Activated CD8-positive, alpha-beta T cell treated with anti-CD3 and anti-CD28 coated beads for 36 hours (primary cell): Measurements from ENCODE around the gene SLN. TPM values are rescaled to one million over a fixed set of nuclear protein-coding genes. Genes with fewer than 3 reads are reported as not detected.

Source experiments
- ATAC-seq: fragments of 200-7000 bp; cut with Tn5 transposase; one replicate; pipeline ENCODE4 v1.10.0; 2021; ENCODE audit warnings: mild to moderate bottlenecking, moderate library complexity
- CTCF ChIA-PET: fragments of 350-600 bp; sonication (Branson Sonifier 250); formaldehyde crosslinking; loops from one replicate; lab custom pipeline; 2021; ENCODE audit warnings: antibody characterized with exemption; lab: Charles Lee
- POLR2A ChIA-PET: fragments of 350-600 bp; sonication (Branson Sonifier 250); formaldehyde crosslinking; loops from one replicate; lab custom pipeline; 2021; ENCODE audit warnings: antibody characterized with exemption; lab: Charles Lee
- DNase-seq: peaks from one replicate; pipeline ENCODE4 v3.0.0-alpha.2; 2020
- H3K27ac Mint-ChIP-seq: one replicate; pipeline ENCODE4 v1.8.0; 2021; ENCODE audit warnings: mild to moderate bottlenecking, mixed read lengths
- H3K27me3 Mint-ChIP-seq: one replicate; pipeline ENCODE4 v1.8.0; 2021; ENCODE audit warnings: mixed read lengths
- H3K36me3 Mint-ChIP-seq: one replicate; pipeline ENCODE4 v1.8.0; 2021; ENCODE audit warnings: low read depth, mixed read lengths
- H3K4me1 Mint-ChIP-seq: one replicate; pipeline ENCODE4 v1.8.0; 2021; ENCODE audit warnings: low read depth, mixed read lengths
- H3K4me3 Mint-ChIP-seq: one replicate; pipeline ENCODE4 v1.8.0; 2021; ENCODE audit warnings: mild to moderate bottlenecking, moderate library complexity, mixed read lengths
- H3K9me3 Mint-ChIP-seq: one replicate; pipeline ENCODE4 v1.8.0; 2021; ENCODE audit warnings: mixed read lengths
- intact Hi-C: fragments of 100-400 bp; cut with micrococcal nuclease; formaldehyde crosslinking; loops from one replicate; pipeline ENCODE4 v1.10.0; 2022
- total RNA-seq, 2 experiments: library from RNA; stranded (reverse); gene quantifications; one replicate each; pipeline ENCODE4 v1.2.3, GENCODE V29; 2021
- TF ChIP-seq, protein P1 (sequence below): fragments of 200-600 bp; IDR thresholded peaks from one replicate; pipeline ENCODE4 v1.8.0; 2022; ENCODE audit warnings: antibody characterized with exemption, mild to moderate bottlenecking

Gene SLN
- total RNA-seq, 2 experiments from 2014 or later = not detected

DNA sequence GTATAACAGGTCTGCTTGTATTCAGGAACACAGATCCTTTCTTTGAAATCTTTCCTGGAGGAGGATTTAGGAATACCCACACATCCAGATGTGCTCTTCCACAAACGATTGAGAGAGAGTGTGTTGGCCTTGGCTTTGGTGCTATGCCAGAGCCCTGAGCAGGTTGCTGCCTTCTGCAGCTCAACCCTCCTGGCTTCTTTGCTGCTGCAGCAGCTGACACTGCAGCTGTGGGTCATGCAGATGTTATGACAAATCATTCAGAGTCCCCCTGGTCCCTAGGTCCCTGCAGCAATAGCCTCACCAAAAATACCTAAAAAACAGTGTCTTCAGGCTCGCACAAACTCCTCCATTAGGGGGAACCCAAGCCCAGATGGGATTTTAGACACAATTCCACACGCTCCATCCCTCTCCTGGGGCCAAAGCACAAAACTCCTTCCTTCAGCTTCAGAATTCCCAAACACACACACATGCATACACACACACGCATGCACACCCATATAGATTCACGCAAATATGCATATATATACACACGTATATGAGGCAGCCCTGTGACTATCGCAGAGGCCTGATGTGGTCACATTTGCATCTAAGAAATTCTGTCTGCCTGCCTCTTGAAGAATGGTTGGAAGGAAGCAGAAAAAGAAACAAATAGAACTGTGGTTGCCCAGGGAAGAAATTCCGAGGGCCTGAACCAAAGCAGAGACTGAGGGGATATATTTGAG lies 35.4 kb downstream of the SLN start:
- Mint-ChIP-seq H3K36me3 (no peaks in the 10 kb centered on the region), H3K4me1 (no peaks in the 10 kb centered on the region), H3K27me3 (peaks cover 5% of the 10 kb centered on the region), H3K4me3 (no peak overlapping the region), H3K27ac (no peak overlapping the region), H3K9me3 (no peaks in the 10 kb centered on the region)
- ChIA-PET CTCF (interaction anchor here (1.7 kb wide), 1 partner anchor 94 kb away, joined by 3 read pairs; no protein-coding TSS in a partner anchor), POLR2A (no interaction called here)
- ATAC-seq (no peak), DNase-seq (no peak)
- intact Hi-C loops = no loop called here
- TF ChIP-seq, protein P1, sequence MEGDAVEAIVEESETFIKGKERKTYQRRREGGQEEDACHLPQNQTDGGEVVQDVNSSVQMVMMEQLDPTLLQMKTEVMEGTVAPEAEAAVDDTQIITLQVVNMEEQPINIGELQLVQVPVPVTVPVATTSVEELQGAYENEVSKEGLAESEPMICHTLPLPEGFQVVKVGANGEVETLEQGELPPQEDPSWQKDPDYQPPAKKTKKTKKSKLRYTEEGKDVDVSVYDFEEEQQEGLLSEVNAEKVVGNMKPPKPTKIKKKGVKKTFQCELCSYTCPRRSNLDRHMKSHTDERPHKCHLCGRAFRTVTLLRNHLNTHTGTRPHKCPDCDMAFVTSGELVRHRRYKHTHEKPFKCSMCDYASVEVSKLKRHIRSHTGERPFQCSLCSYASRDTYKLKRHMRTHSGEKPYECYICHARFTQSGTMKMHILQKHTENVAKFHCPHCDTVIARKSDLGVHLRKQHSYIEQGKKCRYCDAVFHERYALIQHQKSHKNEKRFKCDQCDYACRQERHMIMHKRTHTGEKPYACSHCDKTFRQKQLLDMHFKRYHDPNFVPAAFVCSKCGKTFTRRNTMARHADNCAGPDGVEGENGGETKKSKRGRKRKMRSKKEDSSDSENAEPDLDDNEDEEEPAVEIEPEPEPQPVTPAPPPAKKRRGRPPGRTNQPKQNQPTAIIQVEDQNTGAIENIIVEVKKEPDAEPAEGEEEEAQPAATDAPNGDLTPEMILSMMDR = no peak

DNA sequence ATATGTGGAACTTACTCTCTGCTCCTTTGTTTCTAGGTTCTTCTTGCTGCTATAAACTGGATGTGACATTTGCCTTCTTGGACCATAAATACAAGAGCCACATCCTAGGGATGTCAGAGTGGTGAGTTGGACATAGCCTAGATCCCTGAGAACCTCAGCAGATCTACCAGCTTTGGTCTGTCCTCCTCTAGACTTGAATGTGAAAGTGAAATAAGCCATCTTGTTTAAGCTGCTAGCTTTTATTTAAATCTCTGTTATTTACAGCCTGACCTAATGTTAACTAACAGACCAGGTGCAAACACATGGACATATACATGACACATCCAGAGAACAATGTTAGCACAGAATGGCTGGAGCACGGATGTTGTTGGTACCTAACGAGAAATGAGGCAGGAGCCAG lies 36.0 kb downstream of the SLN start:
- no peak overlapping the region for H3K4me3 Mint-ChIP-seq
- ATAC-seq = no peak
- POLR2A ChIA-PET = no interaction called here
- no peak for DNase-seq
- H3K27me3 Mint-ChIP-seq = peaks cover 5% of the 10 kb centered on the region
- CTCF ChIA-PET = interaction anchor here (0.6 to 1.7 kb wide), 3 partner anchors 95 to 1806 kb away, joined by 3 read pairs; no protein-coding TSS in a partner anchor
- TF ChIP-seq, protein P1 = no peak
- H3K27ac Mint-ChIP-seq = no peak overlapping the region
- H3K9me3 Mint-ChIP-seq = no peaks in the 10 kb centered on the region
- intact Hi-C loops = no loop called here
- H3K36me3 Mint-ChIP-seq = no peaks in the 10 kb centered on the region
- H3K4me1 Mint-ChIP-seq = no peaks in the 10 kb centered on the region

DNA sequence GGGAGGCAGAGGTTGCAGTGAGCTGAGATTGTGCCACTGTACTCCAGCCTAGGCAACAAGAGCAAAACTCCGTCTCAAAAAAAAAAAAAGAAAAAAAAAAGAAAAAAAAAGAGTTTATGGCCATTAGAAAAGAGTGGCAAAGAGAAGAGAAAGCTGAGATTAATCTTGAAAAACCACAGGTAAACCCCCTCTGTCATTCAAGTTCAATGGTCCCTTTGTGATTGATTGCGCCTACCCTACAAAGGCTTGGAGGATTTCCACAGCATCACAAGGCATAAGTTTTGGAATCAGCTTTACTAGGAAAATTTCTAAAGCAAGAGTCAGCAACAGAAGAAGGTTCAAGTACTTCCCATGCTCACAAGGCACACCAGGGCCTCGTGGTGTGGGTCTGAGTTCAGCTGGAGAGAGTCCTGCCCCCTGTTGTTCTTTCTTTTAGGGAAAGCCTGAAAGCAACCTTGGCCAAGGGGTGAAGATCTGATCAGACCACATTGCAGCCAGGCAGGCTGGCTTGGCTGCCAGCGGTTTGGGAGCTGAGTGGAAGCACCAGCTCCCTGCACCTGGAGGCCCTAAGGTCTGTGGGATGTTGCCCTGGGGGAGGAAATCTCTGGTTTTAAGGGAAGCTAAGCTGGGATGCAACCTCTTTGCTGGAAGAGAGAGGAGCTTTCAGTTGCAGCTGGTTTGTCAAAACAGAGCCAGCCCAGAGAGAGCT lies 41.8 kb downstream of the SLN start:
- H3K9me3 Mint-ChIP-seq = no peaks in the 10 kb centered on the region
- CTCF ChIA-PET = interaction anchor here (0.8 to 2.3 kb wide), 4 partner anchors 13 to 117 kb away, joined by 3 to 13 read pairs (median 4); no protein-coding TSS in a partner anchor
- H3K36me3 Mint-ChIP-seq = no peaks in the 10 kb centered on the region
- POLR2A ChIA-PET = no interaction called here
- intact Hi-C loops = no loop called here
- H3K4me1 Mint-ChIP-seq = no peaks in the 10 kb centered on the region
- no peak overlapping the region for H3K4me3 Mint-ChIP-seq
- H3K27ac Mint-ChIP-seq = no peak overlapping the region
- peaks cover 4% of the 10 kb centered on the region for H3K27me3 Mint-ChIP-seq
- no peak for ATAC-seq
- no peak for DNase-seq
- TF ChIP-seq, protein P1 = no peak

DNA sequence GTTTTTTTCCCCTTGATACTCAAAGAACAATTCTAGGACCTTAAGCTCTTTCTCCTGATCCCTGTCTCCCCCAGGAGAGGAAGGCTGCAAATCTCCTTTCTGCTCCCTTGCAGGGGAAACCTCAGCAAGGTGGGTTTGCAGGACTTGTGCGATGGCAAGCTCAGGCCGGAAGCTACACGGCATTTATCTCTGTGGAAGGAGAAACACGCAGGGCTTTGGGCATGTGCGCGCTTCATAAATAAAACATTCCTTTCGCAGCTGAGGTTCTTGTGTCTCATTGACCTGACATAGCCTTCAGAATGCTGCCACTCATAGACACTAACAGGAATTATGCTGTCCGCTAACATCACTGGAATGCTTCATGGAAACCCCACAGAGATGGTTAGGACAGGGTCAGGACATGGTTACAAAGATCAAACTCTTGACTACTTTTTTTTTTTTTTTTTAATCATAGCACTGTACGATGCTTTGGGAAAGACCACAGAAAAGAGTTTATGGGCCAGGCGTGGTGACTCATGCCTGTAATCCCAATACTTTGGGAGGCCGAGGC lies 42.6 kb downstream of the SLN start:
- H3K9me3 Mint-ChIP-seq = no peaks in the 10 kb centered on the region
- no peak overlapping the region for H3K4me3 Mint-ChIP-seq
- H3K36me3 Mint-ChIP-seq = no peaks in the 10 kb centered on the region
- H3K27me3 Mint-ChIP-seq = peaks cover 3% of the 10 kb centered on the region
- H3K27ac Mint-ChIP-seq = no peak overlapping the region
- ChIA-PET CTCF (interaction anchor here (2.3 kb wide), 1 partner anchor 20 kb away, joined by 13 read pairs; no protein-coding TSS in a partner anchor), POLR2A (no interaction called here)
- DNase-seq (no peak), ATAC-seq (no peak)
- no peaks in the 10 kb centered on the region for H3K4me1 Mint-ChIP-seq
- intact Hi-C loops = no loop called here
- TF ChIP-seq, protein P1 = no peak
